Ascending aorta (tissue), 2 donors: ENCODE data around the gene FAM222A. TPM values are rescaled to one million over a fixed set of nuclear protein-coding genes. Genes with fewer than 3 reads are reported as not detected.

Experiments used
- DNase-seq, 2 donors: peaks; one replicate each; pipeline ENCODE4 v3.0.0-alpha.2; 2019; ENCODE audit warnings: low spot score in 2 of 2
- H3K27ac ChIP-seq, 2 donors: fragments of 200-600 bp; sonication (generic); one replicate each; pipeline ENCODE4 v1.5.1; 2016 to 2017; ENCODE audit warnings: mild to moderate bottlenecking in 1 of 2
- H3K27me3 ChIP-seq: fragments of 200-600 bp; sonication (generic); one replicate; pipeline ENCODE4 v1.5.1; 2017
- H3K36me3 ChIP-seq, 2 donors: fragments of 200-600 bp; sonication (generic); one replicate each; pipeline ENCODE4 v1.5.1; 2016
- H3K4me1 ChIP-seq, 2 donors: fragments of 200-600 bp; sonication (generic); one replicate each; pipeline ENCODE4 v1.5.1; 2016 to 2017; ENCODE audit warnings: mild to moderate bottlenecking in 1 of 2
- H3K4me3 ChIP-seq, 2 donors: fragments of 200-600 bp; sonication (generic); one replicate each; pipeline ENCODE4 v1.5.1; 2016 to 2017; ENCODE audit warnings: mild to moderate bottlenecking in 1 of 2
- H3K9me3 ChIP-seq, 2 donors: fragments of 200-600 bp; sonication (generic); one replicate each; pipeline ENCODE4 v1.5.1; 2016
- intact Hi-C: fragments of 100-400 bp; cut with DNase I; formaldehyde crosslinking; loops from one replicate; pipeline ENCODE4 v1.15.1; 2023
- total RNA-seq: library from RNA; depleted of rRNA; stranded (reverse); fragments of >200 nt; gene quantifications from one replicate; pipeline ENCODE4 v1.1.0, GENCODE V29; 2016
- TF ChIP-seq, protein P1 (sequence below), 3 experiments: fragments of 200-600 bp in 2 of 3; fragments of 450-650 bp in 1 of 3; sonication (generic) in 2 of 3; IDR thresholded peaks; one replicate each; pipeline ENCODE4 v1.5.1; 2016 to 2019; ENCODE audit warnings: antibody characterized with exemption in 3 of 3, mild to moderate bottlenecking in 1 of 3, moderate library complexity in 1 of 3

The FAM222A gene
- total RNA-seq, 1 donor from 2014 or later, result 3.3 TPM

DNA sequence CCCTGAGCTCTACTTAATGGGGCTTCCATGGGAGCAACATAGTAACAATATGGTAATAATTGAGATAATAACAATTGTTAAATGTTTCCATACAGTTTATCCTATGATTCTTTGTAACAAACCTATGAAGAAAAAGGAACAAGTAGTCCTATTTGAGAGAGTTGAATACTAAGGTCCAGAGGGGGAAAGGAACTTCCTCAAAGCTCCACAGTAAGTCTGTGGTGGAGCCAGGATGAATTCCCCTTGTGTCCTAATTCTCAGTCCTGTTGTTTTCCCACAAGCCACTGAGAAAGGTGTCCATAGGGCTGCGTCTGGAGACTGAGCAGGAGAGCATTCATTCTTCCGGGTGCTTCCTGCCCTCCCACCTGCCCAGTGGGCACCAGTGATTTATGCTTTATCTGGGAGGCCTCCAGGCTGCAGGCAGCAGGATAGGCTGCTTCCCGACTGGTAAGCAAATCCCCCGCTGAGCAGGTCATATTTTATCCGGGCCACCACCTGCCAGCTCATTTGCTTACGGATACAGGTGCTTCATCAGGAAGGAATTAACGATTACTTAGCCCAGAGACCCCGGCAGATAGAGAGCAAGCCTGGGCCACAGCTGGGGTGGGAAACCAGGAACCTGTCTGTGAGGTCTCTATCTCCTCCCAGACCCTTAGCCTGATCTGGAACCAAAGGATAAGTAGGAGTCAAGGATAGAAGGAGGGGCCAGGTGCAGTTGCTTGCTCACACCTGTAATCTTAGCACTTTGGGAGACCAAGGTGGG, 33.9 kb upstream of the FAM222A start:
- no peaks in the 10 kb centered on the region for H3K27me3 ChIP-seq
- no peak overlapping the region for H3K27ac ChIP-seq
- H3K4me3 ChIP-seq, result no peak overlapping the region
- intact Hi-C loops, result no loop called here
- TF ChIP-seq, protein P1, sequence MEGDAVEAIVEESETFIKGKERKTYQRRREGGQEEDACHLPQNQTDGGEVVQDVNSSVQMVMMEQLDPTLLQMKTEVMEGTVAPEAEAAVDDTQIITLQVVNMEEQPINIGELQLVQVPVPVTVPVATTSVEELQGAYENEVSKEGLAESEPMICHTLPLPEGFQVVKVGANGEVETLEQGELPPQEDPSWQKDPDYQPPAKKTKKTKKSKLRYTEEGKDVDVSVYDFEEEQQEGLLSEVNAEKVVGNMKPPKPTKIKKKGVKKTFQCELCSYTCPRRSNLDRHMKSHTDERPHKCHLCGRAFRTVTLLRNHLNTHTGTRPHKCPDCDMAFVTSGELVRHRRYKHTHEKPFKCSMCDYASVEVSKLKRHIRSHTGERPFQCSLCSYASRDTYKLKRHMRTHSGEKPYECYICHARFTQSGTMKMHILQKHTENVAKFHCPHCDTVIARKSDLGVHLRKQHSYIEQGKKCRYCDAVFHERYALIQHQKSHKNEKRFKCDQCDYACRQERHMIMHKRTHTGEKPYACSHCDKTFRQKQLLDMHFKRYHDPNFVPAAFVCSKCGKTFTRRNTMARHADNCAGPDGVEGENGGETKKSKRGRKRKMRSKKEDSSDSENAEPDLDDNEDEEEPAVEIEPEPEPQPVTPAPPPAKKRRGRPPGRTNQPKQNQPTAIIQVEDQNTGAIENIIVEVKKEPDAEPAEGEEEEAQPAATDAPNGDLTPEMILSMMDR (IDR thresholded peaks at IDR 0.05), result no peak
- H3K36me3 ChIP-seq, result no peaks in the 10 kb centered on the region
- DNase-seq, result no peak
- H3K4me1 ChIP-seq, result no peaks in the 10 kb centered on the region
- no peaks in the 10 kb centered on the region for H3K9me3 ChIP-seq

DNA sequence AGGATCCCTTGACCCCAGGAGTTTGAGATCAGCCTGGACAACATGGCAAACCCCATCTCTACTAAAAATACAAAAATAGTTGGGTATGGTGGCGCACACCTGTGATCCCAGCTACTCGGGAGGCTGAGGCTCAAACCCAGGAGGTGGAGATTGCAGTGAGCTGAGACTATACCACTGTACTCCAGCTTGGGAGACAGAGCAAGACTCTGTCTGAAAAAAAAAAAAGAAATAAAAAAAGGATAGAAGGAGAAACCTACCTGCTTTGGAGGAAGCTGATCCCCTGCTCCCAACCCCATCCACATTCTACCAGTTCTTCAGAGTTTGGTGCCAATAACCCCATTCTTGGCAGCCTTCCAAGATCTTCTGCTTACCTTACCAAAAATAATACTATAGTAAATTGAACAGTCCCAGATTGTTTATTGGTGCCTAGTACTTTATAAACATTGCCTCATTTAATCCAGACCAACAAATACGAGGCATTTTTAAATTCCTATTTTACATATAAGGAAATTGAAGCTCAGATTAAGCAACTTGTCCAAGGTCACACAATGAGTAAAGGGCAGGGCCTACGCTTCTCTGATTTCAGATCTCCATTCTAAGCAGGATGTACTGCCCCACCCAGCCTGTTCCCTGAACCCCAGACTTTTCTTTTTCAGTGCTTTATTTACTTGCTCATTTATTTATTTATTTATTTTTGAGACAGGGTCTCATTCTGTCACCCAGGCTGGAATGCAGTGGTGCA, 33.2 kb upstream of the FAM222A start:
- TF ChIP-seq, protein P1 (IDR thresholded peaks at IDR 0.05), result no peak
- Histone ChIP-seq H3K9me3 (no peaks in the 10 kb centered on the region), H3K4me1 (no peaks in the 10 kb centered on the region), H3K36me3 (no peaks in the 10 kb centered on the region), H3K4me3 (no peak overlapping the region), H3K27ac (no peak overlapping the region), H3K27me3 (no peaks in the 10 kb centered on the region)
- no peak for DNase-seq
- intact Hi-C loops, result no loop called here

DNA sequence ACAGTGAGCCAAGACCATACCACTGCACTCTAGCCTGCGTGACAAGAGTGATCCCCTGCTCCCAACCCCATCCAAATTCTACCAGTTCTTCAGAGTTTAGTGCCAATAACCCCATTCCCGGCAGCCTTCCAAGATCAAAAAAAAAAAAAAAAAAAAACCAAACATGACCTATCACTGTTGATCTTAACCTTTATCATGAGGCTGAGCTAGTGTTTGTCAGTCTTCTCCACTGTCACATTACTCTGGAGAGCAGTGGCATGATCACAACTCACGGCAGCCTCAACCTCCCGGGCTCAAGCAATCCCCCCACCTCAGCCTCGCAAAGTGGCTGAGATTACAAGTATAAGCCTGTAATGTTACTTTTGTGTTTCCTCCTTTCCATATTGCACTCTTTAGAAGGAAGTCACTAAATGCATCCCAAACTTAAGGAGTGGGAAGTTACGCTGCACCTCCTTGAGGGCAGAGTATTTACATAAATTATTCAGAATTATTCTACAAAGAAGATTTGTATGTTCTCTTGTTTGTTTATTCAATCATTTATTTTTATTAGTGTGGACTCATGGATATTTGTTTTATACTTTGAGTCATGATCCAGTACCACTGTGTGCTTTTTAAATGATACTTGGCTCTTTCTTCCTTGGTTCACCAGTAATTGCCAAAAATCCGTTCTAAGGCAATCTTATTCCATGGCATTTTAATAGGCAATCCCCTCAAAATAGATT, 31.5 kb upstream of the FAM222A start:
- Histone ChIP-seq H3K4me1 (no peaks in the 10 kb centered on the region), H3K4me3 (no peak overlapping the region), H3K27ac (no peak overlapping the region), H3K36me3 (no peaks in the 10 kb centered on the region), H3K9me3 (no peaks in the 10 kb centered on the region), H3K27me3 (no peaks in the 10 kb centered on the region)
- DNase-seq, result no peak
- intact Hi-C loops, result no loop called here
- TF ChIP-seq, protein P1 (IDR thresholded peaks at IDR 0.05), result no peak

DNA sequence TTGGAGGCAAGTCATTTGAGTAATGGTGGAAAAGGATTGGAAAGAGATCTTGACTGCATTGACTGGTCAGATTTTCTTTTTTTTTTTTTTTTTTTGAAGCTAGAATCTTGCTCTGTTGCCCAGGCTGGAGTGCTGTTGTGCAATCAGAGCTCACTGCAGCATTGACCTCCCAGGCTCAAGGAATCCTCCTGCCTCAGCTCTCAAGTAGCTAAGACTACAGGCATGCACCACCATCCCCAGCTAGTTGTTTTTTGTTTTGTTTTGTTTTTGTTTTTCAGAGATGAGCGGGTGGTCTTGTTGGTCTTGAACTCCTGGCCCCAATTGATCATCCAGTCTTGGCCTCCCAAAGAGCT, 30.9 kb upstream of the FAM222A start:
- Histone ChIP-seq H3K27ac (no peak overlapping the region), H3K9me3 (no peaks in the 10 kb centered on the region), H3K4me1 (no peaks in the 10 kb centered on the region), H3K27me3 (no peaks in the 10 kb centered on the region), H3K4me3 (no peak overlapping the region), H3K36me3 (no peaks in the 10 kb centered on the region)
- TF ChIP-seq, protein P1 (IDR thresholded peaks at IDR 0.05), result no peak
- intact Hi-C loops, result no loop called here
- no peak for DNase-seq

DNA sequence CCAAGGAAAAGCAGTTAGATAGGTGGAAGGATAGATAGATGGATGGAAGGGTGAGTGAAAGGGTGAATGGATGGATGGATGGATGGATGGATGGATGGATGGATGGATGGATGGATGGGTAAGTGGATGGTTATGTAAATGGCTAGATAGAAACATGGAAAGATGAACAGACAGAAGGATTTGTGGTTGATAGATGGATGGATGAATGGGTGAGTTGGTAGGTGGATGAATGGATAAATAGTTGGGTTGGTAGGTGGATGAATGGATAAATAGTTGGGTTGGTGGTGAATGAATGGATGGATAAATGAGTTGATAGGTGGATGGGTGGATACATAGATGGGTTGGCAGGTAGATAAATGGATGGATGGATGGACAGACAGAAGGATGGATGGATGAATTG, 30.3 kb upstream of the FAM222A start:
- Histone ChIP-seq H3K27ac (no peak overlapping the region), H3K36me3 (no peaks in the 10 kb centered on the region), H3K4me3 (no peak overlapping the region), H3K9me3 (no peaks in the 10 kb centered on the region), H3K4me1 (no peaks in the 10 kb centered on the region), H3K27me3 (no peaks in the 10 kb centered on the region)
- TF ChIP-seq, protein P1 (IDR thresholded peaks at IDR 0.05), result no peak
- no peak for DNase-seq
- intact Hi-C loops, result no loop called here
